Activated T-cell treated with anti-CD3 and anti-CD28 coated beads, Interleukin-2, amount 50 U/mL, for 4 hours (primary cell): ENCODE data around the gene FLAD1. TPM values are rescaled to one million over a fixed set of nuclear protein-coding genes. Genes with fewer than 3 reads are reported as not detected.

Source experiments
- ATAC-seq, 2 donors: fragments of 200-7000 bp; cut with Tn5 transposase; one replicate each; pipeline ENCODE4 v1.10.0; 2021
- DNase-seq: peaks from one replicate; pipeline ENCODE4 v3.0.0-alpha.2; 2020
- H3K27me3 Mint-ChIP-seq: one replicate; pipeline ENCODE4 v1.8.0; 2021; ENCODE audit warnings: low read depth, mixed read lengths
- H3K36me3 Mint-ChIP-seq: one replicate; pipeline ENCODE4 v1.8.0; 2022; ENCODE audit warnings: mixed read lengths; ENCODE audit not compliant: insufficient read depth
- H3K4me1 Mint-ChIP-seq: one replicate; pipeline ENCODE4 v1.8.0; 2021; ENCODE audit warnings: low read depth, mixed read lengths
- H3K4me3 Mint-ChIP-seq: one replicate; pipeline ENCODE4 v1.8.0; 2021; ENCODE audit warnings: mild to moderate bottlenecking, moderate library complexity, mixed read lengths
- H3K9me3 Mint-ChIP-seq: one replicate; pipeline ENCODE4 v1.8.0; 2021; ENCODE audit warnings: mixed read lengths
- total RNA-seq, 3 donors: library from RNA; stranded (reverse); gene quantifications; one replicate each; pipeline ENCODE4 v1.2.1, GENCODE V29; 2021

The FLAD1 gene
- total RNA-seq, 3 donors from 2014 or later: 108 to 109 (median 108) TPM

- Mint-ChIP-seq H3K36me3 (no peaks in the 10 kb centered on the region), H3K4me1 (peaks cover 27% of the 10 kb centered on the region), H3K9me3 (no peaks in the 10 kb centered on the region), H3K4me3 (no peak overlapping the region), H3K27me3 (no peaks in the 10 kb centered on the region)
- ATAC-seq (no peak), DNase-seq (no peak)
Observed at GRCh38 chr1:154998201-154998780, 15.1 kb downstream of the FLAD1 start.

- Mint-ChIP-seq H3K9me3 (no peaks in the 10 kb centered on the region), H3K4me3 (peak overlapping the region; percentile 76), H3K4me1 (peaks cover 31% of the 10 kb centered on the region), H3K36me3 (no peaks in the 10 kb centered on the region), H3K27me3 (no peaks in the 10 kb centered on the region)
- DNase-seq (peak; percentile 69), ATAC-seq (peak; percentile 4 to 9)
Observed at GRCh38 chr1:154998818-154999570, 15.8 kb downstream of the FLAD1 start.

GRCh38 chr1:154999571-155000410 is 16.6 kb downstream of the FLAD1 start:
- H3K4me3 Mint-ChIP-seq: peak overlapping the region; percentile 80
- peaks cover 39% of the 10 kb centered on the region for H3K4me1 Mint-ChIP-seq
- H3K36me3 Mint-ChIP-seq: no peaks in the 10 kb centered on the region
- DNase-seq (peak; percentile 51), ATAC-seq (no peak)
- no peaks in the 10 kb centered on the region for H3K9me3 Mint-ChIP-seq
- no peaks in the 10 kb centered on the region for H3K27me3 Mint-ChIP-seq

GRCh38 chr1:155000411-155000725 is 17.2 kb downstream of the FLAD1 start:
- ATAC-seq (no peak), DNase-seq (no peak)
- Mint-ChIP-seq H3K27me3 (no peaks in the 10 kb centered on the region), H3K4me1 (peaks cover 43% of the 10 kb centered on the region), H3K9me3 (no peaks in the 10 kb centered on the region), H3K36me3 (no peaks in the 10 kb centered on the region), H3K4me3 (peak overlapping the region; percentile 81)

GRCh38 chr1:155000726-155001424 is 17.7 kb downstream of the FLAD1 start:
- H3K4me3 Mint-ChIP-seq: peak overlapping the region; percentile 88
- H3K27me3 Mint-ChIP-seq: no peaks in the 10 kb centered on the region
- DNase-seq (peak; percentile 64), ATAC-seq (peak; percentile 54 to 56)
- H3K36me3 Mint-ChIP-seq: no peaks in the 10 kb centered on the region
- H3K4me1 Mint-ChIP-seq: peaks cover 46% of the 10 kb centered on the region
- no peaks in the 10 kb centered on the region for H3K9me3 Mint-ChIP-seq

GRCh38 chr1:155001425-155001674 is 18.2 kb downstream of the FLAD1 start:
- Mint-ChIP-seq H3K4me3 (peak overlapping the region; percentile 88), H3K9me3 (no peaks in the 10 kb centered on the region), H3K36me3 (no peaks in the 10 kb centered on the region), H3K27me3 (no peaks in the 10 kb centered on the region), H3K4me1 (peaks cover 50% of the 10 kb centered on the region)
- no peak for ATAC-seq
- no peak for DNase-seq

GRCh38 chr1:155001675-155002463 is 18.7 kb downstream of the FLAD1 start:
- ATAC-seq (peak; percentile 76 to 79), DNase-seq (peak; percentile 95)
- peaks cover 1% of the 10 kb centered on the region for H3K36me3 Mint-ChIP-seq
- H3K9me3 Mint-ChIP-seq: no peaks in the 10 kb centered on the region
- H3K4me1 Mint-ChIP-seq: peaks cover 55% of the 10 kb centered on the region
- H3K27me3 Mint-ChIP-seq: no peaks in the 10 kb centered on the region
- H3K4me3 Mint-ChIP-seq: peak overlapping the region; percentile 88

- Mint-ChIP-seq H3K27me3 (no peaks in the 10 kb centered on the region), H3K4me1 (peaks cover 52% of the 10 kb centered on the region), H3K36me3 (peaks cover 1% of the 10 kb centered on the region), H3K9me3 (no peaks in the 10 kb centered on the region), H3K4me3 (peak within 1 kb of the TSS; percentile 91)
- DNase-seq: no peak
- no peak for ATAC-seq
Observed at GRCh38 chr1:155002464-155003226, 19.5 kb downstream of the FLAD1 start, which contains the start of gene ZBTB7B. Gene ZBTB7B, plus strand, starts transcription at chr1:155002802. Its CDS starts 11,859 bp downstream, at chr1:155014661.

- ATAC-seq: no peak
- Mint-ChIP-seq H3K9me3 (no peaks in the 10 kb centered on the region), H3K36me3 (peaks cover 1% of the 10 kb centered on the region), H3K4me1 (peaks cover 49% of the 10 kb centered on the region), H3K27me3 (no peaks in the 10 kb centered on the region), H3K4me3 (peak overlapping the region; percentile 91)
- DNase-seq: no peak
Observed at GRCh38 chr1:155003227-155003765, 20.2 kb downstream of the FLAD1 start.

- Mint-ChIP-seq H3K4me1 (peaks cover 51% of the 10 kb centered on the region), H3K4me3 (peak overlapping the region; percentile 91), H3K36me3 (peaks cover 1% of the 10 kb centered on the region), H3K9me3 (no peaks in the 10 kb centered on the region), H3K27me3 (no peaks in the 10 kb centered on the region)
- DNase-seq (no peak), ATAC-seq (no peak)
Observed at GRCh38 chr1:155003766-155004351, 20.7 kb downstream of the FLAD1 start.

GRCh38 chr1:155004352-155005075 is 21.4 kb downstream of the FLAD1 start:
- Mint-ChIP-seq H3K9me3 (no peaks in the 10 kb centered on the region), H3K4me3 (peak overlapping the region; percentile 91), H3K4me1 (peaks cover 47% of the 10 kb centered on the region), H3K27me3 (no peaks in the 10 kb centered on the region), H3K36me3 (peaks cover 1% of the 10 kb centered on the region)
- ATAC-seq (no peak), DNase-seq (no peak)
